CD14-positive monocyte (primary cell): ENCODE results near the gene GRID2IP. TPM values are rescaled to one million over a fixed set of nuclear protein-coding genes. Genes with fewer than 3 reads are reported as not detected.

Experiments
- DNase-seq, 3 donors: peaks; one replicate each; pipeline ENCODE4 v3.0.0-alpha.2; 2011 to 2022
- H2AFZ ChIP-seq: 2 replicates; pipeline ENCODE4 v1.6.0; 2012; ENCODE audit warnings: mild to moderate bottlenecking, low read depth, low read length, inconsistent platforms; ENCODE audit not compliant: insufficient read depth, poor library complexity, severe bottlenecking
- H3K27ac ChIP-seq, 2 donors: 1 replicate in 1 of 2; 2 replicates in 1 of 2; pipeline ENCODE4 v1.5.1; 2012 to 2013; ENCODE audit warnings: low read length in 2 of 2, control low read depth in 1 of 2, inconsistent platforms in 1 of 2, low read depth in 1 of 2, mild to moderate bottlenecking in 1 of 2
- H3K27me3 ChIP-seq, 2 donors: one replicate each; pipeline versions ENCODE4 v1.6.0 to v1.6.1; 2011 to 2013; ENCODE audit warnings: low read length in 2 of 2; ENCODE audit not compliant: control insufficient read depth in 2 of 2, insufficient read depth in 2 of 2
- H3K36me3 ChIP-seq, 2 donors: replicated peaks in 1 of 2; 1 replicate in 1 of 2; 2 replicates in 1 of 2; pipeline versions ENCODE4 v1.5.1 to v1.6.1; 2012 to 2013; ENCODE audit warnings: low read length in 2 of 2, control low read depth in 1 of 2, inconsistent platforms in 1 of 2, mild to moderate bottlenecking in 1 of 2; ENCODE audit not compliant: insufficient read depth in 2 of 2, control insufficient read depth in 1 of 2
- H3K4me1 ChIP-seq, 2 donors: 1 replicate in 1 of 2; 2 replicates in 1 of 2; pipeline versions ENCODE4 v1.5.1 to v1.6.1; 2012 to 2013; ENCODE audit warnings: low read length in 2 of 2, control low read depth in 1 of 2, inconsistent platforms in 1 of 2, mild to moderate bottlenecking in 1 of 2, moderate library complexity in 1 of 2; ENCODE audit not compliant: insufficient read depth in 2 of 2, control insufficient read depth in 1 of 2
- H3K4me2 ChIP-seq: replicated peaks from 2 replicates; pipeline ENCODE3; 2012; ENCODE audit warnings: low read length, moderate library complexity, mild to moderate bottlenecking; ENCODE audit not compliant: poor library complexity, severe bottlenecking; ENCODE audit errors: extremely low read depth
- H3K4me3 ChIP-seq, 3 experiments: fragments of 200-600 bp in 1 of 3; sonication (generic) in 1 of 3; replicated peaks in 1 of 3; 1 replicate in 2 of 3; 2 replicates in 1 of 3; pipeline ENCODE4 v1.5.1; 2011 to 2013; ENCODE audit warnings: low read length in 3 of 3, mild to moderate bottlenecking in 3 of 3, control low read depth in 2 of 3, low read depth in 2 of 3, inconsistent platforms in 1 of 3, moderate library complexity in 1 of 3
- H3K79me2 ChIP-seq: 2 replicates; pipeline ENCODE4 v1.6.0; 2012; ENCODE audit warnings: mild to moderate bottlenecking, control low read depth, inconsistent platforms, low read length, moderate library complexity; ENCODE audit not compliant: insufficient read depth
- H3K9ac ChIP-seq: 2 replicates; pipeline ENCODE4 v1.6.0; 2017; ENCODE audit warnings: low read length, mild to moderate bottlenecking; ENCODE audit not compliant: insufficient read depth, poor library complexity, severe bottlenecking
- H3K9me3 ChIP-seq, 2 donors: replicated peaks in 1 of 2; 1 replicate in 1 of 2; 2 replicates in 1 of 2; pipeline versions ENCODE4 v1.5.1 to v1.6.1; 2012 to 2013; ENCODE audit warnings: low read length in 2 of 2, control low read depth in 1 of 2; ENCODE audit not compliant: control insufficient read depth in 1 of 2, insufficient read depth in 1 of 2
- H4K20me1 ChIP-seq: 2 replicates; pipeline ENCODE4 v1.6.0; 2012; ENCODE audit warnings: mild to moderate bottlenecking, low read length, control low read depth, moderate library complexity; ENCODE audit not compliant: insufficient read depth
- H3K27ac Mint-ChIP-seq, 7 donors: one replicate each; pipeline ENCODE4 v1.8.0; 2020; ENCODE audit warnings: mild to moderate bottlenecking in 7 of 7, mixed read lengths in 7 of 7, moderate library complexity in 6 of 7, inconsistent platforms in 2 of 7
- H3K27me3 Mint-ChIP-seq, 3 donors: one replicate each; pipeline ENCODE4 v1.8.0; 2021 to 2022; ENCODE audit warnings: low read depth in 3 of 3, mild to moderate bottlenecking in 3 of 3, mixed read lengths in 3 of 3, moderate library complexity in 3 of 3, inconsistent platforms in 1 of 3
- H3K36me3 Mint-ChIP-seq, 2 donors: one replicate each; pipeline ENCODE4 v1.8.0; 2020; ENCODE audit warnings: mixed read lengths in 2 of 2, inconsistent platforms in 1 of 2, mild to moderate bottlenecking in 1 of 2
- H3K4me1 Mint-ChIP-seq: one replicate; pipeline ENCODE4 v1.8.0; 2020; ENCODE audit warnings: mild to moderate bottlenecking, mixed read lengths
- H3K4me3 Mint-ChIP-seq, 2 donors: one replicate each; pipeline ENCODE4 v1.8.0; 2020; ENCODE audit warnings: mild to moderate bottlenecking in 2 of 2, mixed read lengths in 2 of 2, moderate library complexity in 1 of 2
- H3K9me3 Mint-ChIP-seq, 7 donors: one replicate each; pipeline ENCODE4 v1.8.0; 2020 to 2022; ENCODE audit warnings: mixed read lengths in 7 of 7, mild to moderate bottlenecking in 6 of 7, moderate library complexity in 6 of 7, inconsistent platforms in 2 of 7
- WGBS: methylation state at CpG from one replicate; pipeline ENCODE4 v1.1.5; 2013; ENCODE audit warnings: missing lambda C conversion rate; ENCODE audit not compliant: insufficient coverage; 5-methylcytosine and 5-hydroxymethylcytosine counted together
- intact Hi-C, 2 donors: fragments of 100-400 bp; cut with micrococcal nuclease; formaldehyde crosslinking; loops; one replicate each; pipeline versions ENCODE4 v1.15.0 to v1.15.1; 2023
- polyA plus RNA-seq, 3 donors: library from polyadenylated mRNA; depleted of rRNA in 1 of 3; unstranded in 2 of 3; stranded (reverse) in 1 of 3; fragments of 300-500 nt in 2 of 3; fragments of >200 nt in 1 of 3; fragmentation: Illumina TruSeq in 2 of 3; gene quantifications; 1 replicate in 2 of 3; 2 replicates in 1 of 3; pipeline ENCODE4 v1.2.3, GENCODE V29; 2012 to 2021
- TF ChIP-seq, protein P1 (sequence below): fragments of 200-600 bp; IDR thresholded peaks from one replicate; pipeline ENCODE4 v1.8.0; 2022; ENCODE audit warnings: antibody characterized with exemption, mild to moderate bottlenecking

The GRID2IP gene
- polyA plus RNA-seq, 3 donors: not detected

- intact Hi-C loops: no loop called here
- 96% methylated on average over 3 of the region's 6 CpGs for WGBS
Observed at GRCh38 chr7:6495597-6496262, 55.5 kb downstream of the GRID2IP start.

DNA sequence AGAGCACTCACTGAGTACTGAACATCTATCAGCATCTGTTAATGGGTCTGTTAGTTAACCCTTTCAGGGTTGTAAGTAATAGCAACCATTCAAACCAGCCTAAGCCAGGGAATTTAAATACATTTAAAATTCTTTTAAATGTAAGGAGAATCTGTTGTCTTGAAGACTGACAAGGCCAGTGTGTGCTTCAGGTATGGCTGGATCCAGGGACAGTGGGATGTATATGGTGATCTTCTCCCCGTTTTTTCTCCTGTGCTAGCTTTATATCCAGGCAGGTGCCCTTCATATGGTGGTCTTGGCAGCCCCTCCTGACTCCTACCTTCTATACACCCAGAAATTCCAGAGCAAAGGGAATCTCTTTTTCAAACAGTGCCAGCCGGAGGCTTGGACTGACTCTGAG lies 56.9 kb downstream of the GRID2IP start:
- no peak overlapping the region for H3K27ac ChIP-seq
- intact Hi-C loops: no loop called here
- no peak for DNase-seq
- Mint-ChIP-seq H3K36me3 (no peaks in the 10 kb centered on the region), H3K4me3 (no peak overlapping the region), H3K27ac (no peak overlapping the region), H3K4me1 (peaks cover 2% of the 10 kb centered on the region), H3K27me3 (peaks cover 4 to 6% (median 6%) of the 10 kb centered on the region in 3 donors), H3K9me3 (peaks cover 0 to 11% (median 5%) of the 10 kb centered on the region in 7 donors)
- no peaks in the 10 kb centered on the region for H3K79me2 ChIP-seq
- H3K27me3 ChIP-seq: no peaks in the 10 kb centered on the region
- peaks cover 0 to 7% of the 10 kb centered on the region in 2 donors for H3K9me3 ChIP-seq
- WGBS: no CpG with 5 or more reads among the region's 2 CpGs
- H3K4me1 ChIP-seq: no peaks in the 10 kb centered on the region
- H3K9ac ChIP-seq: no peak overlapping the region
- H3K4me3 ChIP-seq: no peak overlapping the region
- TF ChIP-seq, protein P1, sequence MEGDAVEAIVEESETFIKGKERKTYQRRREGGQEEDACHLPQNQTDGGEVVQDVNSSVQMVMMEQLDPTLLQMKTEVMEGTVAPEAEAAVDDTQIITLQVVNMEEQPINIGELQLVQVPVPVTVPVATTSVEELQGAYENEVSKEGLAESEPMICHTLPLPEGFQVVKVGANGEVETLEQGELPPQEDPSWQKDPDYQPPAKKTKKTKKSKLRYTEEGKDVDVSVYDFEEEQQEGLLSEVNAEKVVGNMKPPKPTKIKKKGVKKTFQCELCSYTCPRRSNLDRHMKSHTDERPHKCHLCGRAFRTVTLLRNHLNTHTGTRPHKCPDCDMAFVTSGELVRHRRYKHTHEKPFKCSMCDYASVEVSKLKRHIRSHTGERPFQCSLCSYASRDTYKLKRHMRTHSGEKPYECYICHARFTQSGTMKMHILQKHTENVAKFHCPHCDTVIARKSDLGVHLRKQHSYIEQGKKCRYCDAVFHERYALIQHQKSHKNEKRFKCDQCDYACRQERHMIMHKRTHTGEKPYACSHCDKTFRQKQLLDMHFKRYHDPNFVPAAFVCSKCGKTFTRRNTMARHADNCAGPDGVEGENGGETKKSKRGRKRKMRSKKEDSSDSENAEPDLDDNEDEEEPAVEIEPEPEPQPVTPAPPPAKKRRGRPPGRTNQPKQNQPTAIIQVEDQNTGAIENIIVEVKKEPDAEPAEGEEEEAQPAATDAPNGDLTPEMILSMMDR: no peak
- H2AFZ ChIP-seq: no peak overlapping the region
- H4K20me1 ChIP-seq: no peaks in the 10 kb centered on the region
- H3K36me3 ChIP-seq: no peaks in the 10 kb centered on the region
- H3K4me2 ChIP-seq: no peak overlapping the region

More at GRCh38 chr7:6495597-6496262, 55.5 kb downstream of the GRID2IP start:
- no peak overlapping the region for H3K9ac ChIP-seq
- H2AFZ ChIP-seq: no peak overlapping the region
- H3K79me2 ChIP-seq: no peaks in the 10 kb centered on the region
- no peaks in the 10 kb centered on the region for H3K36me3 ChIP-seq
- H3K4me3 Mint-ChIP-seq: no peak overlapping the region
- no peaks in the 10 kb centered on the region for H3K4me1 ChIP-seq
- no peak overlapping the region for H3K4me3 ChIP-seq
- no peak for DNase-seq
- H3K9me3 ChIP-seq: no peaks in the 10 kb centered on the region
- H4K20me1 ChIP-seq: no peaks in the 10 kb centered on the region
- H3K27ac Mint-ChIP-seq: no peak overlapping the region
- H3K27me3 ChIP-seq: no peaks in the 10 kb centered on the region
- H3K27me3 Mint-ChIP-seq: peaks cover 4 to 9% (median 5%) of the 10 kb centered on the region in 3 donors
- H3K4me2 ChIP-seq: no peak overlapping the region
- no peak overlapping the region for H3K27ac ChIP-seq
- H3K36me3 Mint-ChIP-seq: no peaks in the 10 kb centered on the region
- peaks cover 0 to 3% (median 0%) of the 10 kb centered on the region in 7 donors for H3K9me3 Mint-ChIP-seq
- TF ChIP-seq, protein P1: no peak
- H3K4me1 Mint-ChIP-seq: peaks cover 2% of the 10 kb centered on the region
